ENCODE measurements around the gene PXMP4. TPM values are rescaled to one million over a fixed set of nuclear protein-coding genes. Genes with fewer than 3 reads are reported as not detected.
"Not testable (repeated sequence)": the region's sequence is repeated elsewhere in the genome, so short reads cannot be mapped to it uniquely, and the experiment has no call there.

Gene PXMP4
- total RNA-seq, 2 donors from 2014 or later = 13.2 to 18.1 TPM

- Histone ChIP-seq H3K4me1 (no peaks in the 10 kb centered on the region), H3K36me3 (no peaks in the 10 kb centered on the region), H3K27ac (no peak overlapping the region), H3K9ac (ENCODE audit: low read depth in 2 of 2, low read length in 2 of 2) (no peak overlapping the region), H3K9me3 (no peaks in the 10 kb centered on the region), H3K4me3 (no peak overlapping the region), H3K27me3 (no peaks in the 10 kb centered on the region)
- no peak for TF ChIP-seq CTCF (IDR thresholded peaks at IDR 0.05)
- intact Hi-C loops (cut with DNase I) = no loop called here
- no peak for DNase-seq
These were observed 45.0 kb upstream of the PXMP4 start for GRCh38 chr20:33765099-33765498.

- no peak overlapping the region for H3K27ac ChIP-seq
- no peak overlapping the region for H3K9ac ChIP-seq (ENCODE audit: low read depth in 2 of 2, low read length in 2 of 2)
- no peaks in the 10 kb centered on the region for H3K36me3 ChIP-seq
- TF ChIP-seq CTCF (IDR thresholded peaks at IDR 0.05) = no peak
- intact Hi-C loops (cut with DNase I) = no loop called here
- H3K27me3 ChIP-seq = no peaks in the 10 kb centered on the region
- no peak for DNase-seq
- no peaks in the 10 kb centered on the region for H3K9me3 ChIP-seq
- H3K4me1 ChIP-seq = no peaks in the 10 kb centered on the region
- H3K4me3 ChIP-seq = no peak overlapping the region
These were observed 41.7 kb upstream of the PXMP4 start for GRCh38 chr20:33761698-33762250.

GRCh38 chr20:33757458-33757857, 37.3 kb upstream of the PXMP4 start:
- TF ChIP-seq CTCF (IDR thresholded peaks at IDR 0.05) = no peak
- intact Hi-C loops (cut with DNase I) = no loop called here
- Histone ChIP-seq H3K36me3 (no peaks in the 10 kb centered on the region), H3K9ac (ENCODE audit: low read depth in 2 of 2, low read length in 2 of 2) (no peak overlapping the region), H3K9me3 (no peaks in the 10 kb centered on the region), H3K27me3 (no peaks in the 10 kb centered on the region), H3K4me1 (no peaks in the 10 kb centered on the region), H3K4me3 (no peak overlapping the region), H3K27ac (no peak overlapping the region)
- DNase-seq = no peak

- H3K27me3 ChIP-seq = no peaks in the 10 kb centered on the region
- H3K4me3 ChIP-seq = no peak overlapping the region
- no peaks in the 10 kb centered on the region for H3K9me3 ChIP-seq
- TF ChIP-seq CTCF (IDR thresholded peaks at IDR 0.05) = no peak
- H3K27ac ChIP-seq = no peak overlapping the region
- intact Hi-C loops (cut with DNase I) = no loop called here
- H3K36me3 ChIP-seq = no peaks in the 10 kb centered on the region
- H3K4me1 ChIP-seq = no peaks in the 10 kb centered on the region
- DNase-seq = no peak
- no peak overlapping the region for H3K9ac ChIP-seq (ENCODE audit: low read depth in 2 of 2, low read length in 2 of 2)
These were observed 36.9 kb upstream of the PXMP4 start for GRCh38 chr20:33757046-33757445.

GRCh38 chr20:33755936-33756490, 35.9 kb upstream of the PXMP4 start:
- H3K27me3 ChIP-seq; H3K9me3 ChIP-seq; H3K36me3 ChIP-seq; DNase-seq; intact Hi-C loops (cut with DNase I); H3K4me3 ChIP-seq; H3K27ac ChIP-seq; H3K9ac ChIP-seq (ENCODE audit: low read depth in 2 of 2, low read length in 2 of 2); H3K4me1 ChIP-seq: not testable (repeated sequence)

- DNase-seq = no peak
- H3K27me3 ChIP-seq = no peaks in the 10 kb centered on the region
- no peak overlapping the region for H3K9ac ChIP-seq (ENCODE audit: low read depth in 2 of 2, low read length in 2 of 2)
- H3K36me3 ChIP-seq = no peaks in the 10 kb centered on the region
- intact Hi-C loops (cut with DNase I) = no loop called here
- no peaks in the 10 kb centered on the region for H3K9me3 ChIP-seq
- no peak overlapping the region for H3K4me3 ChIP-seq
- H3K27ac ChIP-seq = no peak overlapping the region
- no peak for TF ChIP-seq CTCF (IDR thresholded peaks at IDR 0.05)
- no peaks in the 10 kb centered on the region for H3K4me1 ChIP-seq
These were observed 33.7 kb upstream of the PXMP4 start for GRCh38 chr20:33753763-33754162.
